ENCODE data around the gene KDM4C. TPM values are rescaled to one million over a fixed set of nuclear protein-coding genes. Genes with fewer than 3 reads are reported as not detected.

KDM4C gene
- total and polyA plus RNA-seq, 2 of the 8 experiments (the other 6 are each of a cell fraction or from before 2014, with no cell fraction given) = 13.0 to 26.1 TPM

DNA sequence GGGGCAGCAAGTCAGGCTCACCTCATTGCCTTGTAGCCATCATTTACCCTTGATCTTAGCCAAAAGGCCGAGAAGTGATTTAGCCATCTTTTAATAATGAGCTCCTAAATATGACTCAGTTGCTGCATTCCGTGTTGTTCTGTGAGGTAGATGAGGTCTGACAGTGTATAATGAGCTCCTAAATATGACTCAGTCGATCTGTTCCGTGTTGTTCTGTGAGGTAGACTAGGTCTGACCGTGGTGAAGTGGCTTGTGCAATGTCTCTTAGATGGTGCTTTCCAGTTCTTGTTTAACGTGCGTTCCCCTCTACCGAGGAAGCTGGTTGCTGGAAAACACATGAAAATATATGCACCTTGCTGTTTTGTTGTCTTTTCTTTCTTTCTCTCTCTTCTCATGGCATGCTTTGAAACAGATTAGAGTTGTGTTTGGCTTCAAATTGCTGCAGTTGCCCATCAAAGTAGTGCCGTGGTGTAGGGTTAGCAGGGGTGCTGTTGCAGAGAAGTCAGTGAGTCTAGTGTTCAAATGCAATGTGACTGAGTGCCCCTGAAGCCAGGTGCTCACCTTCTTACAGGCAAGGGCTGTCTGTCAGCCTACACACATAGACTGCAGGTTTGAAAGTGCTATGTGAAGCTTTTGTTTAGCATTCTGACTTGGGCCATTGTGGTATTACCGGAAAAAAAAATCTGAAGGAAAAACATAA is 118.6 kb downstream of the KDM4C start (continued):
- TF ChIP-seq ZNF274 (IDR thresholded peaks at IDR 0.05; ENCODE audit: borderline replicate concordance, extremely low read depth, low read length) (no peak), KDM4A (IDR thresholded peaks at IDR 0.05; ENCODE audit: low read depth, low read length, severe bottlenecking) (no peak), SP1 (IDR thresholded peaks at IDR 0.05; ENCODE audit: low read depth, low read length) (no peak), CHD1 (IDR thresholded peaks at IDR 0.05; ENCODE audit: low read depth, low read length) (no peak)
- TF ChIP-seq, protein P1, sequence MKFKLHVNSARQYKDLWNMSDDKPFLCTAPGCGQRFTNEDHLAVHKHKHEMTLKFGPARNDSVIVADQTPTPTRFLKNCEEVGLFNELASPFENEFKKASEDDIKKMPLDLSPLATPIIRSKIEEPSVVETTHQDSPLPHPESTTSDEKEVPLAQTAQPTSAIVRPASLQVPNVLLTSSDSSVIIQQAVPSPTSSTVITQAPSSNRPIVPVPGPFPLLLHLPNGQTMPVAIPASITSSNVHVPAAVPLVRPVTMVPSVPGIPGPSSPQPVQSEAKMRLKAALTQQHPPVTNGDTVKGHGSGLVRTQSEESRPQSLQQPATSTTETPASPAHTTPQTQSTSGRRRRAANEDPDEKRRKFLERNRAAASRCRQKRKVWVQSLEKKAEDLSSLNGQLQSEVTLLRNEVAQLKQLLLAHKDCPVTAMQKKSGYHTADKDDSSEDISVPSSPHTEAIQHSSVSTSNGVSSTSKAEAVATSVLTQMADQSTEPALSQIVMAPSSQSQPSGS (IDR thresholded peaks at IDR 0.05; ENCODE audit: low read length) = no peak

Measured in H1 (cell line).